ENCODE measurements around the gene CDX1.

CDX1 gene

DNA sequence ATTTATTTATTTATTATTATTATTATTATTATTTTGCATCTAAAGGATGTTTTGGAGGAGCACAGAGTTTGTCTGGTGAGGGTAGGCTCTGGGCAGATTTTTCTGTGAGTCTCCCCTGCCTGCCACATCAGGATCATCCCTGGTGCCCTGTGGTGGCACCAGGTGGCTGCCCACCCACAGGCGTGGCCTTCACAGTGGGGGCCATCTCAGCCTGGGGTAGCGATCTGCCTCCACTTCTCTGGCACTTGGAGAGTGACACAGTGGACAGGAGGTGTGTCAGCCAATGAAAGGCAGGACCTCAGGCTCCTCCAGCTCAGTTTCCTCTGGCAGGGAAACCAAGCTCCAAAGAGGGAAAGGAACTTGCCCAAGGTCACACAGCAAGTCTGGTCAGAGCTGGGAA is 53.3 kb downstream of the CDX1 start:
- in situ Hi-C loops (cut with HindIII; ENCODE audit: low sequenced_read_pairs): no loop called here
- TF ChIP-seq, protein P1, sequence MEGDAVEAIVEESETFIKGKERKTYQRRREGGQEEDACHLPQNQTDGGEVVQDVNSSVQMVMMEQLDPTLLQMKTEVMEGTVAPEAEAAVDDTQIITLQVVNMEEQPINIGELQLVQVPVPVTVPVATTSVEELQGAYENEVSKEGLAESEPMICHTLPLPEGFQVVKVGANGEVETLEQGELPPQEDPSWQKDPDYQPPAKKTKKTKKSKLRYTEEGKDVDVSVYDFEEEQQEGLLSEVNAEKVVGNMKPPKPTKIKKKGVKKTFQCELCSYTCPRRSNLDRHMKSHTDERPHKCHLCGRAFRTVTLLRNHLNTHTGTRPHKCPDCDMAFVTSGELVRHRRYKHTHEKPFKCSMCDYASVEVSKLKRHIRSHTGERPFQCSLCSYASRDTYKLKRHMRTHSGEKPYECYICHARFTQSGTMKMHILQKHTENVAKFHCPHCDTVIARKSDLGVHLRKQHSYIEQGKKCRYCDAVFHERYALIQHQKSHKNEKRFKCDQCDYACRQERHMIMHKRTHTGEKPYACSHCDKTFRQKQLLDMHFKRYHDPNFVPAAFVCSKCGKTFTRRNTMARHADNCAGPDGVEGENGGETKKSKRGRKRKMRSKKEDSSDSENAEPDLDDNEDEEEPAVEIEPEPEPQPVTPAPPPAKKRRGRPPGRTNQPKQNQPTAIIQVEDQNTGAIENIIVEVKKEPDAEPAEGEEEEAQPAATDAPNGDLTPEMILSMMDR (IDR thresholded peaks at IDR 0.05; ENCODE audit: low read depth, low read length): no peak
- no peak overlapping the region for H3K4me3 ChIP-seq (ENCODE audit: low read depth, low read length)
- no peak for DNase-seq (ENCODE audit: low read depth, low spot score)

DNA sequence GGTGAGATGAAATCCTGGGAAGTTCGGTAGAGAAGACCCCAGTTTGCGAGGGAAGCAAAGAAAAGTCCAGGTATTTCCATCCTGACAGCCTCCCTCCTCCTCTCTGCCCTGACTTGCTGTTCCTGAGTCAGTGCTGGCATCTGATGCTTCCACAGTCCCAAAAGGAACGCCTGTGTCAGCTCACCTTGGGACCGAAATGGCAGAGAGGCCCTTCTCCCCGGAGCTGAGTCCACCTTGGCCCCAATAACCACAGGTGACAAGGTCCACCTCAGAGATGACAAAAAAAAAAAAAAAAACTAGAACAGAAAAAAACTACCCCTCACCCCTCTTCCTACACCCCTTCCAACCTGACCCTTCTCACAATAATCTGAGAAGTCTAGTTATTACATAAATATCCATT is 54.9 kb downstream of the CDX1 start:
- DNase-seq (ENCODE audit: low read depth, low spot score): no peak
- H3K4me3 ChIP-seq (ENCODE audit: low read depth, low read length): no peak overlapping the region
- in situ Hi-C loops (cut with HindIII; ENCODE audit: low sequenced_read_pairs): no loop called here

DNA sequence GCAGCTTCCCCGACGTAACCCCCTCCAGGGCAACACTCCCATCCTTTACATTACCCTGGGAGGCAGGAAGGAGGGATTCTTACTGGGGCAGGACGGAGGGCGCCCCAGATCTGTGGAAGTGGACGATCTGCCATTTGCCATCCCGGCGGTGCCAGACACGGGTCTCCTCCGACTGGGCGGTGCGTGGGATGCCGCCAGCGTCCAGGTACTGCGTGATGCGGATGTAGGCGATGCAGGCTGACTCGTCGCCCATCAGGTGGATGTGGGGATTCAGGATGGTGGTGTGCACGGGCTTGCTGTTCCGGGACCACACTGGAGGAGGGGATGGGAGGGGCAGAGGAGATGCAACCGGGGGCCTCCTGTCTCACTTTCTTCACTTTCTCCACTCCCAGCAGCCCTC is 56.3 kb downstream of the CDX1 start:
- TF ChIP-seq, protein P1 (IDR thresholded peaks at IDR 0.05; ENCODE audit: low read depth, low read length): no peak
- no peak overlapping the region for H3K4me3 ChIP-seq (ENCODE audit: low read depth, low read length)
- in situ Hi-C loops (cut with HindIII; ENCODE audit: low sequenced_read_pairs): no loop called here
- no peak for DNase-seq (ENCODE audit: low read depth, low spot score)

More for the DNA sequence above, 54.9 kb downstream of the CDX1 start:
- TF ChIP-seq, protein P1 (IDR thresholded peaks at IDR 0.05; ENCODE audit: low read depth, low read length): no peak

DNA sequence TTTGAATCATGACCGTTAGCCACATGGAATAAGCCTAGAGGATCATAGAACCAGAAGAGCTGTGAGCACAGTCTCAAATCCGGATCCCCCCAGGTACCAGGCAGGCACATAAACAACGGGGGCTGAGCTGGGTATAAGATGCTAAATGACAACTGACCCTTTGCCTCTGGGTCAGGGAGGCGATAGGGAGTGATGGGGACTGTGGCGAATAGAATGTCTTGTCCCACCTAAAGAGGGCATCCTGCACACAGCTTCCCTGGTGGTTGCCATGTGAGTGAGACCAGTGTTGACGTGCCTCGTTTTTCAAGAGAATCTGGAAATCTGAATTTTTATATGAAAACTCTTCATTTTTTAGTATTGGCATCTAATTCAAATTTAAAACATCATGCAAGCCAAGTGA is 56.9 kb downstream of the CDX1 start:
- in situ Hi-C loops (cut with HindIII; ENCODE audit: low sequenced_read_pairs): no loop called here
- no peak for DNase-seq (ENCODE audit: low read depth, low spot score)
- no peak overlapping the region for H3K4me3 ChIP-seq (ENCODE audit: low read depth, low read length)
- TF ChIP-seq, protein P1 (IDR thresholded peaks at IDR 0.05; ENCODE audit: low read depth, low read length): no peak

DNA sequence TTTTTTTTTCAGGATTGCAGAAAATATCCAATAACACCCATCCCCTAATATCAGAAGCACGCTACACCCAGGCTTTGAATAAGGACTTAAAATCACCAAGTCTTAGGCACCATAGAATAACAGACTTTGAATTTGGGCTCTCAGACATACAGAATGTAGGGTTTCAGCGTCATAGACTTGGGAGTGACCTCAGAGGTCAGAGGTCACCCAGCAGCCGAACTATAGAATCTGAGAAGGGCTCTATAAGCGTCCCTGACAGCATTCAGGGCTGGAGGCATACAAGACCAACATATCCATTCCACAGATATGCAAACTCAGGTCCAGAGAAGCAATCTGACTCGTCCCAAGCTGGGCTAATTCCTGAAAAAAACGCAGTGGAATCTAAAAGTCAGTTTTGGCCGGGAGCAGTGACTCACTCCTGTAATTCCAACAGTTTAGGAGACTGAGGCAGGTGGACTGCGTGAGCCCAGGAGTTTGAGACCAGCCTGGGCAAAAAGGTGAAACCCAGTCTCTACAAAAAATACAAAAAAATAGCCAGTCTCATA is 58.0 kb downstream of the CDX1 start:
- no peak for DNase-seq (ENCODE audit: low read depth, low spot score)
- in situ Hi-C loops (cut with HindIII; ENCODE audit: low sequenced_read_pairs): no loop called here
- H3K4me3 ChIP-seq (ENCODE audit: low read depth, low read length): no peak overlapping the region
- TF ChIP-seq, protein P1 (IDR thresholded peaks at IDR 0.05; ENCODE audit: low read depth, low read length): no peak

DNA sequence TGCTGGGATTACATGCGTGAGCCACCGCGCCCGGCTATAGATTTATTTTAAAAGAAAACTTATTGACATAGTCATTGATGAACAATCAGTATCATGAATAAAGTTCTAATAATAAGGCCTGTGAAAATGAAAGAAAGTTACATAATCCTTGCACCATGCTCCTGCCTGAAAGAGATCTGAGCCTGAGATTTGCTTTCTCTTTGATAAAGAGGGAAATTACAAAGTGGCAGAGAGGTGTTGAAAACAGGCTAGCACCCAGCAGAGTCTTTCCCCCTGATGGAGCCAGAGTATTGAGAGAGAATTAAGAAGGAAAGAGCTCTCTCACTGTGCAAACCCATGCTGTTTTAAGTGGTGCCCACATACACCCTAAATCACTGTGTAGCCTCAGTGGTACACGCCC is 60.5 kb downstream of the CDX1 start:
- in situ Hi-C loops (cut with HindIII; ENCODE audit: low sequenced_read_pairs): no loop called here
- DNase-seq (ENCODE audit: low read depth, low spot score): no peak
- no peak overlapping the region for H3K4me3 ChIP-seq (ENCODE audit: low read depth, low read length)
- TF ChIP-seq, protein P1 (IDR thresholded peaks at IDR 0.05; ENCODE audit: low read depth, low read length): no peak
